HG03521 (cell line): ENCODE data around the gene KLK15.

Experiments used
- ATAC-seq: cut with Tn5 transposase; IDR thresholded peaks from one replicate; pipeline ENCODE4 v1.9.1; 2021; ENCODE audit warnings: mild to moderate bottlenecking, moderate library complexity; ENCODE audit not compliant: unreplicated experiment

KLK15 gene

GRCh38 chr19:50779504-50780457, 53.6 kb downstream of the KLK15 start:
- no peak for ATAC-seq

- no peak for ATAC-seq
Observed at GRCh38 chr19:50778906-50779430, 54.4 kb downstream of the KLK15 start.

- no peak for ATAC-seq
Observed at GRCh38 chr19:50777830-50778303, 55.5 kb downstream of the KLK15 start.

GRCh38 chr19:50777261-50777660, 56.1 kb downstream of the KLK15 start:
- ATAC-seq, result no peak

GRCh38 chr19:50776131-50776530, 57.2 kb downstream of the KLK15 start:
- no peak for ATAC-seq
